Astrocyte (in vitro differentiated cells and primary cell): ENCODE measurements around the gene SSH2. TPM values are rescaled to one million over a fixed set of nuclear protein-coding genes. Genes with fewer than 3 reads are reported as not detected.
"Not testable (repeated sequence)": the region's sequence is repeated elsewhere in the genome, so short reads cannot be mapped to it uniquely, and the experiment has no call there.

Source experiments
- DNase-seq: peaks from one replicate; pipeline ENCODE4 v3.0.0-alpha.2; 2010; ENCODE audit warnings: low read depth
- FAIRE-seq: peaks from 2 replicates; lab custom pipeline; 2011; peaks lifted over from hg19 to GRCh38; lab: Jason Lieb, UNC
- H2AFZ ChIP-seq: 2 replicates; pipeline ENCODE4 v1.6.0; 2012; ENCODE audit warnings: low read depth, low read length, inconsistent platforms
- H3K27ac ChIP-seq: 2 replicates; pipeline ENCODE4 v1.5.1; 2011; ENCODE audit warnings: low read depth, low read length, inconsistent platforms
- H3K27me3 ChIP-seq: 2 replicates; pipeline ENCODE4 v1.6.0; 2011; ENCODE audit warnings: low read length, inconsistent platforms; ENCODE audit not compliant: insufficient read depth
- H3K36me3 ChIP-seq: 2 replicates; pipeline ENCODE4 v1.5.1; 2011; ENCODE audit warnings: low read length, inconsistent platforms; ENCODE audit not compliant: insufficient read depth
- H3K4me1 ChIP-seq: 2 replicates; pipeline ENCODE4 v1.5.1; 2011; ENCODE audit warnings: low read length, inconsistent platforms; ENCODE audit not compliant: insufficient read depth
- H3K4me2 ChIP-seq: 2 replicates; pipeline ENCODE4 v1.6.0; 2012; ENCODE audit warnings: low read length, inconsistent platforms
- H3K4me3 ChIP-seq: 2 replicates; pipeline ENCODE4 v1.5.1; 2011; ENCODE audit warnings: low read depth, mild to moderate bottlenecking, low read length, inconsistent platforms; ENCODE audit not compliant: insufficient read depth
- H3K79me2 ChIP-seq: 2 replicates; pipeline ENCODE4 v1.6.0; 2012; ENCODE audit warnings: mild to moderate bottlenecking, low read length, inconsistent platforms; ENCODE audit not compliant: insufficient read depth
- H3K9ac ChIP-seq: 2 replicates; pipeline ENCODE4 v1.6.0; 2012; ENCODE audit warnings: mild to moderate bottlenecking, low read length, inconsistent platforms
- H3K9me3 ChIP-seq: 2 replicates; pipeline ENCODE4 v1.5.1; 2012; ENCODE audit warnings: low read depth, mild to moderate bottlenecking, low read length, inconsistent platforms; ENCODE audit not compliant: insufficient read depth
- H4K20me1 ChIP-seq: 2 replicates; pipeline ENCODE4 v1.6.0; 2012; ENCODE audit warnings: low read length, inconsistent platforms; ENCODE audit not compliant: insufficient read depth
- H3K27ac Mint-ChIP-seq: one replicate; pipeline ENCODE4 v1.8.0; 2021; ENCODE audit warnings: mild to moderate bottlenecking, mixed read lengths; ENCODE audit not compliant: unreplicated experiment
- H3K27me3 Mint-ChIP-seq: one replicate; pipeline ENCODE4 v1.8.0; 2021; ENCODE audit warnings: low read depth, mixed read lengths; ENCODE audit not compliant: unreplicated experiment
- H3K36me3 Mint-ChIP-seq: one replicate; pipeline ENCODE4 v1.8.0; 2021; ENCODE audit warnings: low read depth, mixed read lengths; ENCODE audit not compliant: unreplicated experiment
- H3K4me1 Mint-ChIP-seq: one replicate; pipeline ENCODE4 v1.8.0; 2021; ENCODE audit warnings: low read depth, mixed read lengths; ENCODE audit not compliant: unreplicated experiment
- H3K4me3 Mint-ChIP-seq: one replicate; pipeline ENCODE4 v1.8.0; 2021; ENCODE audit warnings: mild to moderate bottlenecking, moderate library complexity, mixed read lengths; ENCODE audit not compliant: unreplicated experiment
- H3K9me3 Mint-ChIP-seq: one replicate; pipeline ENCODE4 v1.8.0; 2021; ENCODE audit warnings: mild to moderate bottlenecking, mixed read lengths; ENCODE audit not compliant: unreplicated experiment
- EZH2 ChIP-seq: IDR thresholded peaks from 2 replicates; pipeline ENCODE4 v1.6.1; 2012; ENCODE audit warnings: mild to moderate bottlenecking, low read length, inconsistent platforms; ENCODE audit not compliant: insufficient read depth
- total RNA-seq: library from RNA; stranded (reverse); gene quantifications from 2 replicates; pipeline ENCODE4 v1.2.1, GENCODE V29; 2021
- TF ChIP-seq, protein P1 (sequence below): IDR thresholded peaks from 2 replicates; pipeline ENCODE4 v1.5.1; 2011; ENCODE audit warnings: low read depth, mild to moderate bottlenecking, inconsistent platforms, low read length, moderate library complexity; ENCODE audit not compliant: insufficient read depth

SSH2 gene
- total RNA-seq, 1 donor from 2014 or later = 31.1 TPM

DNA sequence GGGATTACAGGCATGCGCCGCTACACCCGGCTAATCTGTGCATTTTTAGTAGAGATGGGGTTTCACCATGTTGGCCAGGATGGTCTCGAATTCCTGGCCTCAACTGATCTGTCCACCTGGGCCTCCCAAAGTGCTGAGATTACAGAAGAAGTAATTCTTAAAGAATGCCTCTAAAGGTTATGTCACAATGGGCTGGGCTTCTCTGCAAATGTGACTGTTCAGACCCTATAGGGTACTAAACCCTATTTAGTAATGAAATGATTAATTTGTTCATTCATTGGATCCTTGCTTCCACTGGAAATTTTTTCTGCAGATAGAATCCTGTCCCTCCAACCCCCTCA, 198.5 kb downstream of the SSH2 start:
- Mint-ChIP-seq H3K27ac (no peak overlapping the region), H3K9me3 (peaks cover 4% of the 10 kb centered on the region), H3K4me3 (no peak overlapping the region), H3K36me3 (no peaks in the 10 kb centered on the region), H3K4me1 (peaks cover 25% of the 10 kb centered on the region), H3K27me3 (no peaks in the 10 kb centered on the region)
- H3K9me3 ChIP-seq = no peaks in the 10 kb centered on the region
- FAIRE-seq (no peak), DNase-seq (no peak)
- no peak overlapping the region for H3K27ac ChIP-seq
- no peak overlapping the region for H3K4me3 ChIP-seq
- H2AFZ ChIP-seq = no peak overlapping the region
- H3K4me2 ChIP-seq = no peak overlapping the region
- H3K27me3 ChIP-seq = no peaks in the 10 kb centered on the region
- peaks cover 19% of the 10 kb centered on the region for H3K4me1 ChIP-seq
- H4K20me1 ChIP-seq = no peaks in the 10 kb centered on the region
- H3K79me2 ChIP-seq = peaks cover 5% of the 10 kb centered on the region
- no peaks in the 10 kb centered on the region for H3K36me3 ChIP-seq
- no peak for TF ChIP-seq EZH2
- TF ChIP-seq, protein P1, sequence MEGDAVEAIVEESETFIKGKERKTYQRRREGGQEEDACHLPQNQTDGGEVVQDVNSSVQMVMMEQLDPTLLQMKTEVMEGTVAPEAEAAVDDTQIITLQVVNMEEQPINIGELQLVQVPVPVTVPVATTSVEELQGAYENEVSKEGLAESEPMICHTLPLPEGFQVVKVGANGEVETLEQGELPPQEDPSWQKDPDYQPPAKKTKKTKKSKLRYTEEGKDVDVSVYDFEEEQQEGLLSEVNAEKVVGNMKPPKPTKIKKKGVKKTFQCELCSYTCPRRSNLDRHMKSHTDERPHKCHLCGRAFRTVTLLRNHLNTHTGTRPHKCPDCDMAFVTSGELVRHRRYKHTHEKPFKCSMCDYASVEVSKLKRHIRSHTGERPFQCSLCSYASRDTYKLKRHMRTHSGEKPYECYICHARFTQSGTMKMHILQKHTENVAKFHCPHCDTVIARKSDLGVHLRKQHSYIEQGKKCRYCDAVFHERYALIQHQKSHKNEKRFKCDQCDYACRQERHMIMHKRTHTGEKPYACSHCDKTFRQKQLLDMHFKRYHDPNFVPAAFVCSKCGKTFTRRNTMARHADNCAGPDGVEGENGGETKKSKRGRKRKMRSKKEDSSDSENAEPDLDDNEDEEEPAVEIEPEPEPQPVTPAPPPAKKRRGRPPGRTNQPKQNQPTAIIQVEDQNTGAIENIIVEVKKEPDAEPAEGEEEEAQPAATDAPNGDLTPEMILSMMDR = no peak
- H3K9ac ChIP-seq = no peak overlapping the region

DNA sequence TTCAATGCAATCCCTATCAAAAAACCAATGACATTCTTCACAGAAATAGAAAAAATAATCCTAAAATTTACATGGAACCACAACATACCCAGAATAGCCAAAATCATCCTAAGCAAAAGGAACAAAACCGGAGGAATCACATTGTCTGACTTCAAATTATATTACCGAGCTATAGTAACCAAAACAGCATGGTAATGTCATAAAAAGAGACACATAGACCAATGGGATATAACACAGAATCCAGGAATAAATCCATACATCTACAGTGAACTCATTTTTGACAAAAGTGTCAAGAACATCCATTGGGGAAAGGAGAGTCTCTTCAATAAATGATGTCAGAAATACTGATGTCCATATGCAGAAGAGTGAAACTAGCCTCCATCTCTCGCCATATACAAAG, 201.5 kb downstream of the SSH2 start:
- Mint-ChIP-seq H3K27me3 (no peaks in the 10 kb centered on the region), H3K4me3 (no peak overlapping the region), H3K4me1 (peaks cover 37% of the 10 kb centered on the region), H3K36me3 (no peaks in the 10 kb centered on the region), H3K27ac (no peak overlapping the region), H3K9me3 (peaks cover 4% of the 10 kb centered on the region)
- DNase-seq (no peak), FAIRE-seq (no peak)
- Histone ChIP-seq H3K4me1 (peaks cover 24% of the 10 kb centered on the region), H3K79me2 (peaks cover 5% of the 10 kb centered on the region), H3K4me3 (no peak overlapping the region), H3K9me3 (no peaks in the 10 kb centered on the region), H2AFZ (no peak overlapping the region), H4K20me1 (no peaks in the 10 kb centered on the region), H3K27ac (no peak overlapping the region), H3K36me3 (no peaks in the 10 kb centered on the region), H3K9ac (no peak overlapping the region), H3K27me3 (no peaks in the 10 kb centered on the region), H3K4me2 (no peak overlapping the region)
- no peak for TF ChIP-seq EZH2
- TF ChIP-seq, protein P1 = no peak

DNA sequence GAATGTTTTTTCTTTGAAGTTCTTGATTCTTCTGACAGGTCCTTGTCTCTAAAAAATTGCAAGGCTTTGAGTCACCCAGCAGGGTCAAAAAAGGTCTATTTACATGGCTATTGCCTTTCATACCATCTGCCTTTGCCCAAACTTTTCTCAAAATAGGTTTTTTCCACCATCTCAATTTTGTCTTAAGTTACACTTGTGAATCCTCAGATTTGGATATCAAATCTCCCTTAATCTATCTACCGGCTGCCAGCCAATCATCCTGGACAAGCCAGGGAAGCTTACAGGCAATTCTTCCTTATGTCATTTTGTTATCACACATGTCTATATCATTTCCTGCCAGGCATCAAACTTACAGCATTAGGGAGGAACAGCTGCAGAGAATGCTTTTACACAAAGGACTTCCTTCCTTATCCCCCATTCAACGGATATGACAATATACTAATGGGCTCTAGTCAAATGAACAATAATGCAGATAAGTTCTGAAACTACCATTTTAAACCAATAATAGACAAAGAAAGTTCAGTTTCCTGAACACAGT, 203.2 kb downstream of the SSH2 start:
- FAIRE-seq (peak; percentile 54), DNase-seq (no peak)
- peak overlapping the region; percentile 0 for H3K27ac ChIP-seq
- Mint-ChIP-seq H3K36me3 (no peaks in the 10 kb centered on the region), H3K27me3 (no peaks in the 10 kb centered on the region), H3K9me3 (peaks cover 4% of the 10 kb centered on the region), H3K4me1 (peaks cover 28% of the 10 kb centered on the region), H3K4me3 (no peak overlapping the region), H3K27ac (peak overlapping the region; percentile 58)
- no peaks in the 10 kb centered on the region for H3K9me3 ChIP-seq
- H3K4me3 ChIP-seq = no peak overlapping the region
- H3K79me2 ChIP-seq = peaks cover 5% of the 10 kb centered on the region
- no peaks in the 10 kb centered on the region for H4K20me1 ChIP-seq
- H3K9ac ChIP-seq = no peak overlapping the region
- H3K4me2 ChIP-seq = peak overlapping the region; percentile 52
- no peaks in the 10 kb centered on the region for H3K27me3 ChIP-seq
- H2AFZ ChIP-seq = no peak overlapping the region
- TF ChIP-seq EZH2 = no peak
- TF ChIP-seq, protein P1 = no peak
- H3K36me3 ChIP-seq = no peaks in the 10 kb centered on the region
- peaks cover 15% of the 10 kb centered on the region for H3K4me1 ChIP-seq

DNA sequence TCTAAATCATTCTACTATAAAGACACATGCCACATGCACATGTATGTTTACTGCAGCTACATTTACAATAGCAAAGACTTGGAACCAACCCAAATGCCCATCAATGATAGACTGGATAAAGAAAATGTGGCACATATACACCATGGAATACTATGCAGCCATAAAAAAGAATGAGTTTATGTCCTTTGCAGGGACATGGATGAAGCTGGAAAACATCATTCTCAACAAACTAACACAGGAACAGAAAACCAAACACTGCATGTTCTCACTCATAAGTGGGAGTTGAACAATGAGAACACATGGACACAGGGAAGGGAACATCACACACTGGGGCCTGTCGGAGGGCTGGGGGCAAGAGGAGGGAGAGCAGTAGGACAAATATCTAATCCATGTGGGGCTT, 204.6 kb downstream of the SSH2 start:
- not testable (repeated sequence) for H3K36me3 ChIP-seq, H4K20me1 ChIP-seq, H3K27ac ChIP-seq, H3K4me3 ChIP-seq, H3K9ac ChIP-seq, H3K4me2 ChIP-seq, H3K27me3 Mint-ChIP-seq, H3K27me3 ChIP-seq, H3K36me3 Mint-ChIP-seq, H3K9me3 ChIP-seq, H3K4me3 Mint-ChIP-seq, H3K79me2 ChIP-seq, H3K9me3 Mint-ChIP-seq, DNase-seq, FAIRE-seq, H2AFZ ChIP-seq, H3K27ac Mint-ChIP-seq
- H3K4me1 ChIP-seq = peaks cover 15% of the 10 kb centered on the region
- peaks cover 25% of the 10 kb centered on the region for H3K4me1 Mint-ChIP-seq
